ENCODE results near the gene FHIP1A.
"Not testable (repeated sequence)": the region's sequence is repeated elsewhere in the genome, so short reads cannot be mapped to it uniquely, and the experiment has no call there.

FHIP1A gene

GRCh38 chr4:151389311-151389710 lies 19.7 kb upstream of the FHIP1A start:
- no peak for TF ChIP-seq CTCF (IDR thresholded peaks at IDR 0.05; ENCODE audit: control insufficient read depth, extremely low read depth, insufficient read depth)
- H3K4me3 ChIP-seq (ENCODE audit: low read depth, low read length) = no peak overlapping the region
- no peak for DNase-seq (ENCODE audit: low read depth)

GRCh38 chr4:151389799-151390198 lies 19.2 kb upstream of the FHIP1A start:
- not testable (repeated sequence) for H3K4me3 ChIP-seq (ENCODE audit: low read depth, low read length)

GRCh38 chr4:151395873-151396272 lies 13.1 kb upstream of the FHIP1A start:
- no peak overlapping the region for H3K4me3 ChIP-seq (ENCODE audit: low read depth, low read length)
- DNase-seq (ENCODE audit: low read depth) = no peak
- TF ChIP-seq CTCF (IDR thresholded peaks at IDR 0.05; ENCODE audit: control insufficient read depth, extremely low read depth, insufficient read depth) = no peak

More at GRCh38 chr4:151389799-151390198, 19.2 kb upstream of the FHIP1A start:
- DNase-seq (ENCODE audit: low read depth) = not testable (repeated sequence)

GRCh38 chr4:151400343-151400742 lies 8.6 kb upstream of the FHIP1A start:
- TF ChIP-seq CTCF (IDR thresholded peaks at IDR 0.05; ENCODE audit: control insufficient read depth, extremely low read depth, insufficient read depth) = no peak
- H3K4me3 ChIP-seq (ENCODE audit: low read depth, low read length) = no peak overlapping the region
- no peak for DNase-seq (ENCODE audit: low read depth)

GRCh38 chr4:151401739-151402138 lies 7.2 kb upstream of the FHIP1A start:
- H3K4me3 ChIP-seq (ENCODE audit: low read depth, low read length) = no peak overlapping the region
- DNase-seq (ENCODE audit: low read depth) = no peak
- no peak for TF ChIP-seq CTCF (IDR thresholded peaks at IDR 0.05; ENCODE audit: control insufficient read depth, extremely low read depth, insufficient read depth)

- no peak for TF ChIP-seq CTCF (IDR thresholded peaks at IDR 0.05; ENCODE audit: control insufficient read depth, extremely low read depth, insufficient read depth)
- DNase-seq (ENCODE audit: low read depth) = no peak
- H3K4me3 ChIP-seq (ENCODE audit: low read depth, low read length) = no peak overlapping the region
These were observed 6.7 kb upstream of the FHIP1A start for GRCh38 chr4:151402145-151402865.

GRCh38 chr4:151403656-151404055 lies 5.3 kb upstream of the FHIP1A start:
- no peak for TF ChIP-seq CTCF (IDR thresholded peaks at IDR 0.05; ENCODE audit: control insufficient read depth, extremely low read depth, insufficient read depth)
- no peak overlapping the region for H3K4me3 ChIP-seq (ENCODE audit: low read depth, low read length)

GRCh38 chr4:151404802-151405201 lies 4.2 kb upstream of the FHIP1A start:
- DNase-seq (ENCODE audit: low read depth); H3K4me3 ChIP-seq (ENCODE audit: low read depth, low read length): not testable (repeated sequence)

More at GRCh38 chr4:151403656-151404055, 5.3 kb upstream of the FHIP1A start:
- no peak for DNase-seq (ENCODE audit: low read depth)
